ENCODE measurements around the gene SPG11. TPM values are rescaled to one million over a fixed set of nuclear protein-coding genes. Genes with fewer than 3 reads are reported as not detected.
"Not testable (repeated sequence)": the region's sequence is repeated elsewhere in the genome, so short reads cannot be mapped to it uniquely, and the experiment has no call there.

SPG11 gene
- total RNA-seq, 4 donors from 2014 or later, result 65.1 to 195 (median 87.6) TPM

DNA sequence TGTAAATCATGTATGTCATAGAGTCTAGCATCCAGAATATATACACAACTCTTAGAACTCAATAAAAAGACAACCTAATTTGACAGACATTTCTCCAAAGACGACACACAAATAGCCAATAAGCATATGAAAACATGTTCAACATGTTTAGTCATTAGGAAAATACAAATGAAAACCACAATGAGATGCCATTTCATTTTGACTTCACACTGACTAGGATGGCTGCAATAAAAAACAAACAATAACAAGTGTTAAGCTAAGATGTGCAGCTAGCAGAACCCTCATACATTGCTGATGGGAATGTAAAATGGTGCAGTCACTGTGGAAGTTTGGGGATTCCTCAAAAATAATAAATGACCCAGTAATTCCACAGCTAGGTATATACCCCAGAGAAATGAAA, 16.4 kb downstream of the SPG11 start:
- no peaks in the 10 kb centered on the region for H3K9me3 ChIP-seq
- H3K27me3 ChIP-seq, result no peaks in the 10 kb centered on the region
- no peak overlapping the region for H3K27ac ChIP-seq
- H3K36me3 ChIP-seq, result peaks cover 53% of the 10 kb centered on the region
- no peak for DNase-seq (ENCODE audit: low spot score in 2 of 2)
- TF ChIP-seq POLR2AphosphoS5 (IDR thresholded peaks at IDR 0.05) (no peak), EP300 (IDR thresholded peaks at IDR 0.05) (no peak), POLR2A (IDR thresholded peaks at IDR 0.05) (no peak)
- TF ChIP-seq, protein P1, sequence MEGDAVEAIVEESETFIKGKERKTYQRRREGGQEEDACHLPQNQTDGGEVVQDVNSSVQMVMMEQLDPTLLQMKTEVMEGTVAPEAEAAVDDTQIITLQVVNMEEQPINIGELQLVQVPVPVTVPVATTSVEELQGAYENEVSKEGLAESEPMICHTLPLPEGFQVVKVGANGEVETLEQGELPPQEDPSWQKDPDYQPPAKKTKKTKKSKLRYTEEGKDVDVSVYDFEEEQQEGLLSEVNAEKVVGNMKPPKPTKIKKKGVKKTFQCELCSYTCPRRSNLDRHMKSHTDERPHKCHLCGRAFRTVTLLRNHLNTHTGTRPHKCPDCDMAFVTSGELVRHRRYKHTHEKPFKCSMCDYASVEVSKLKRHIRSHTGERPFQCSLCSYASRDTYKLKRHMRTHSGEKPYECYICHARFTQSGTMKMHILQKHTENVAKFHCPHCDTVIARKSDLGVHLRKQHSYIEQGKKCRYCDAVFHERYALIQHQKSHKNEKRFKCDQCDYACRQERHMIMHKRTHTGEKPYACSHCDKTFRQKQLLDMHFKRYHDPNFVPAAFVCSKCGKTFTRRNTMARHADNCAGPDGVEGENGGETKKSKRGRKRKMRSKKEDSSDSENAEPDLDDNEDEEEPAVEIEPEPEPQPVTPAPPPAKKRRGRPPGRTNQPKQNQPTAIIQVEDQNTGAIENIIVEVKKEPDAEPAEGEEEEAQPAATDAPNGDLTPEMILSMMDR (IDR thresholded peaks at IDR 0.05), result no peak
- H3K4me3 ChIP-seq, result no peak overlapping the region
- no peaks in the 10 kb centered on the region for H3K4me1 ChIP-seq
- 86% methylated on average over 1 of the region's 1 CpG for WGBS

DNA sequence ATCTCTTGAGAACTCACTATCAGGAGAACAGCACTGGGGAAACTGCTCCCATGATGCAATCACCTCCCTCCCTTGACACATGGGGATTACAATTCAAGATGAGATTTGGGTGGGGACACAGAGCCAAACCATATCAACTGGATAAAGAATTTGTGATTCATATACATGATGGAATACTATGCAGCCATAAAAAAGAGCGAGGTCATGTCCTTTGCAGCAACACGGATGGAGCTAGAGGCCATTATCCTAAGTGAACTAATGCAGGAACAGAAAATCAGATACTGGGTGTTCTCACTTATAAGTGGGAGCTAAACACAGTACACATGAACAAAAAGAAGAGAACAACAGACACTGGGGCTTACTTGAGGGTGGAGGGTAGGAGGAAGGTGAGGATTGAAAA, 17.0 kb downstream of the SPG11 start:
- Histone ChIP-seq H3K9me3 (no peaks in the 10 kb centered on the region), H3K4me3 (no peak overlapping the region), H3K27me3 (no peaks in the 10 kb centered on the region), H3K27ac (no peak overlapping the region), H3K36me3 (peaks cover 47% of the 10 kb centered on the region), H3K4me1 (no peaks in the 10 kb centered on the region)
- 98% methylated on average over 2 of the region's 2 CpGs for WGBS
- TF ChIP-seq, protein P1 (IDR thresholded peaks at IDR 0.05), result no peak
- TF ChIP-seq POLR2A (IDR thresholded peaks at IDR 0.05), result no peak
- no peak for DNase-seq (ENCODE audit: low spot score in 2 of 2)

DNA sequence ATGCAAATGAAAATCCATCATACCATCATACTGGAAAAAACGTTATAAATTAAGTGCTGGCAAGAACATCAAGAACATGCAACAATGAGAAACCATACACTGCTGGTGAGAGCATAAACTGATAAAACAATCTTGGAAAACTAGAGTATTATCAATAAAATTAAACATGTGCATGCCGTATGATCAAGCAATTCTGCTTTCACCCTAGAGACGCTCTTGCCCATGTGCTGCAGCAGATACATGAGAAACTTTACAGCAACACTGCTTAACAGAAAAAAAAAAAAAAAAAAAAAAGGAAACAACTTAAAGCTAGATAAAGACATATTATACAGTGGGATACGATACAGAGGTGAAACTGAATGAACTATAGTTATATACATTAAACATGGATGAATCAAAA, 21.8 kb downstream of the SPG11 start:
- Histone ChIP-seq H3K36me3 (peaks cover 34% of the 10 kb centered on the region), H3K9me3 (no peaks in the 10 kb centered on the region), H3K4me3 (no peak overlapping the region), H3K4me1 (no peaks in the 10 kb centered on the region), H3K27me3 (no peaks in the 10 kb centered on the region), H3K27ac (no peak overlapping the region)
- no peak for TF ChIP-seq POLR2A (IDR thresholded peaks at IDR 0.05)
- TF ChIP-seq POLR2AphosphoS5 (IDR thresholded peaks at IDR 0.05), result no peak
- no peak for TF ChIP-seq EP300 (IDR thresholded peaks at IDR 0.05)
- TF ChIP-seq, protein P1 (IDR thresholded peaks at IDR 0.05), result no peak
- 83% methylated on average over 4 of the region's 4 CpGs for WGBS
- DNase-seq (ENCODE audit: low spot score in 2 of 2), result no peak

DNA sequence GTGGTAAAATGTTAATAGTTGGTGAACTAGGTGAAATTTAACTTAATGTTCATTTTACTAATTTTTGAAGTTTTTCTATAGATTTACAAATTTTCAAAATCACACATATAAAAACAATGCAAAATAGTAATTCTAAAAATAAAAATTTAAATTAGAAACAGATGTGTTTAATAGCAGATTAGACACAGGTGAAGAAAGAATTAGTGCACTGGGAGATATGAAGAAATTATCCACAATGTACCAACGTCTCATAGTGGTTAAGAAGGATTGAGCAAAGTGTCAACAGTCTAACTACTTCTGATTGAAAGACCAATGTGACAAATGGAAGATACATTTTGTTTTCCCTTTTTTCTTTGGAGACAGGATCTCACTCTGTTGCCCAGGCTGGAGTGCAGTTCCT, 26.5 kb downstream of the SPG11 start:
- no peaks in the 10 kb centered on the region for H3K4me1 ChIP-seq
- H3K27me3 ChIP-seq, result no peaks in the 10 kb centered on the region
- H3K27ac ChIP-seq, result no peak overlapping the region
- peaks cover 59% of the 10 kb centered on the region for H3K36me3 ChIP-seq
- H3K4me3 ChIP-seq, result no peak overlapping the region
- H3K9me3 ChIP-seq, result no peaks in the 10 kb centered on the region
- WGBS, result 81% methylated on average over 1 of the region's 1 CpG
- TF ChIP-seq EP300 (IDR thresholded peaks at IDR 0.05), result no peak
- no peak for DNase-seq (ENCODE audit: low spot score in 2 of 2)

DNA sequence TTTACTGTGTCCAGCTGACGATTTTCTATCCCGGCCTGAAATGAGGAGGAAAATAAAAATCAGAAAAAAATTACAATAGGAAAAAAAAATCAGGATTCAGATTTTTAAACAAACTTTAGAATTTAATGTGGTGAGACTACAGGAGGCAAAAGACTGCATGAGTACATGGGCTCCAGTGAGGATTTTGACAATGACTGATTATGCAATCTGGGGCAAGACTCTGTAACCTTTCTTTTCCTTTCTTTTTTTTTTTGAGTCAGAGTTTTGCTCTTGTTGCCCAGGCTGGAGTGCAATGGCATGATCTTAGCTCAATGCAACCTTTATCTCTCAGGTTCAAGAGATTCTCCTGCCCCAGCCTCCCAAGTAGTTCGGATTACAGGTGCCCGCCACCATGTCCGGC, 29.9 kb downstream of the SPG11 start:
- no peaks in the 10 kb centered on the region for H3K9me3 ChIP-seq
- TF ChIP-seq, protein P1 (IDR thresholded peaks at IDR 0.05), result no peak
- TF ChIP-seq POLR2AphosphoS5 (IDR thresholded peaks at IDR 0.05), result no peak
- no peak for TF ChIP-seq POLR2A (IDR thresholded peaks at IDR 0.05)
- no peak for TF ChIP-seq EP300 (IDR thresholded peaks at IDR 0.05)
- H3K4me3 ChIP-seq, result no peak overlapping the region
- H3K4me1 ChIP-seq, result no peaks in the 10 kb centered on the region
- no peaks in the 10 kb centered on the region for H3K27me3 ChIP-seq
- 93% methylated on average over 5 of the region's 5 CpGs for WGBS
- no peak overlapping the region for H3K27ac ChIP-seq
- peaks cover 74% of the 10 kb centered on the region for H3K36me3 ChIP-seq
- no peak for DNase-seq (ENCODE audit: low spot score in 2 of 2)

DNA sequence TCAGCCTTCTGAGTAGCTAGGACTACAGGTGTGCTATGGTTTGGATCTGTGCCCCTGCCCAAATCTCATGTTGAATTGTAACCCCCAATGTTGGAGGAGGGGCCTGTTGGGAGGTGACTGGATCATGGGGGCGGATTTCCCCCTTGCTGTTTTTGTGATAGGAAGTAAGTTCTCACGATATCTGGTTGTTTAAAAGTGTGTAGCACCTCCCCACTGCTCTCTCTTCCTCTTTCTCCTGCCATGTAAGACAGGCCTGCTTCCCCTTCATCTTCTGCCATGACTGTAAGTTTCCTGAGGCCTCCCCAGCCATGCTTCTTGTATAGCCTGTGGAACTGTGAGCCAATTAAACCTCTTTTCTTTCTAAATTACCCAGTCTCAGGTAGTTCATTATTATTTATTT, 38.2 kb downstream of the SPG11 start:
- not testable (repeated sequence) for DNase-seq (ENCODE audit: low spot score in 2 of 2); H3K4me1 ChIP-seq; H3K9me3 ChIP-seq; H3K27me3 ChIP-seq; H3K27ac ChIP-seq; H3K4me3 ChIP-seq
- peaks cover 94% of the 10 kb centered on the region for H3K36me3 ChIP-seq
- 100% methylated on average over 2 of the region's 2 CpGs for WGBS

All from suprapubic skin (tissue), 4 donors.